ENCODE results near the gene PLD4.
A peak's percentile ranks its signal among the peaks of the same experiment; 100 is the strongest.

PLD4 gene

DNA sequence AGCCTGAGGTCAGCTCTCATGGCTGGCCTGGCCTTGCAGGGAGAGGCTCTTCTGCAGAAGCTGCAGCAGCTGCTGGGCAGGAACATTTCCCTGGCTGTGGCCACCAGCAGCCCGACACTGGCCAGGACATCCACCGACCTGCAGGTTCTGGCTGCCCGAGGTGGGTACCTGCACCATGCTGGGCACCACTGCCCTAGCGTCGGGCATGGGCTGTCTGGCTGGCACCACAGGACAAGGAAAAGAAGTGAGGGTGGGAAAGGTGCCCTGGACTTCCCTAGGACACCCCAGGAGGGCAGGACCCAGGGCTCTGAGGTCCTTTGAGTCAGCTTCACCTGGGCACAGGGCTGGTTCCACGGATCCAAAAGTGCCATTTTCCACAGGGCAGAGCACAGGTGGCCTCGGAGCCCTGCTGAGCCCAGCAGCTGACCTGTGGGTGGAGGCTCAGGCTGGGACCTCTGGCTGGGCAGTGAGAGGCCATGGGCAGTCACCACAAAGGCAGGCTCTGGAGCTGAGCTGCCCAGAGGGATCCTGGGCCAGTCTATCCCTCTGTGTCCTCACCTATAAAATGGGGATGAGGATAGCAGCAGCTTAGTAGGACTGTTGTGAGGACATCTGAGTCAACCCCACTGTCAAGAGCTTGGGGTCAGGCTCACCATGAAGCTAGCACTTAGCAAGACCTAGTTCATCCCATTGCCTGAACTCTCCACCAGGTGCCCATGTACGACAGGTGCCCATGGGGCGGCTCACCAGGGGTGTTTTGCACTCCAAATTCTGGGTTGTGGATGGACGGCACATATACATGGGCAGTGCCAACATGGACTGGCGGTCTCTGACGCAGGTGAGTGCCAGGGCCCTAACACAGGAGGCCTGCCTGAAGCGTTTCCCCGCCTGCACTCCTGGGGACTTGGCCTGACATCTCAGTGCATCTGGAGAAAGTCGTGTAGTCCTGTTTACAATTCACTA lies 4.9 kb downstream of the PLD4 start:
- DNase-seq, result no peak

DNA sequence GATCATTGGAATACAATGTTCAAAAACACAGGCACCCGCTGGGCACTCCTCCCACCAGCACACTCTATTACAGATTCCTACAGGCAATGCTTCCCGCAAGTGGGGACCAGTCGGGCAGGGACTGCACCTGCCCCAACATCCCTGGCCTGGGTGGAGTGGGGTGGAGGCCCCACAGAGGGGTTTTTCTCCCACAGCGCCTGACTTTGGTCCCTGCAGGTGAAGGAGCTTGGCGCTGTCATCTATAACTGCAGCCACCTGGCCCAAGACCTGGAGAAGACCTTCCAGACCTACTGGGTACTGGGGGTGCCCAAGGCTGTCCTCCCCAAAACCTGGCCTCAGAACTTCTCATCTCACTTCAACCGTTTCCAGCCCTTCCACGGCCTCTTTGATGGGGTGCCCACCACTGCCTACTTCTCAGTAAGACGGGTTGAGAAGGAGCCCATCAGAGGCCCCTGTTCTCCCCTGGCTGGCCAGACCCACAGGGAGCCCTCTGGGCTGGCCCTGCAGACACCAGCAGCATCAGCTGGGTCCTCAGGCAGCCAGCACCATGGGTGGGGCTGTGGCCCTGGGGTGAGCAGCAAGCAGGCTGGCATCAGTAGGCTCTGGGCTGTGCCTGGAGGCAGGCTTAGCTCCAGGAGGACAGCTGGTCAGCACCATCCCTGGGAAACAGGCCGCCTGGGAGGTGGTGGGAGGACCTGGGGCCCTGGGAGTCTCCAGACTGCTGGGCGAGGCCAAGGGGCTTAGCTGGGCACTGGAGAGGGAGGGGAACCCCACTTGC lies 6.0 kb downstream of the PLD4 start:
- no peak for DNase-seq

DNA sequence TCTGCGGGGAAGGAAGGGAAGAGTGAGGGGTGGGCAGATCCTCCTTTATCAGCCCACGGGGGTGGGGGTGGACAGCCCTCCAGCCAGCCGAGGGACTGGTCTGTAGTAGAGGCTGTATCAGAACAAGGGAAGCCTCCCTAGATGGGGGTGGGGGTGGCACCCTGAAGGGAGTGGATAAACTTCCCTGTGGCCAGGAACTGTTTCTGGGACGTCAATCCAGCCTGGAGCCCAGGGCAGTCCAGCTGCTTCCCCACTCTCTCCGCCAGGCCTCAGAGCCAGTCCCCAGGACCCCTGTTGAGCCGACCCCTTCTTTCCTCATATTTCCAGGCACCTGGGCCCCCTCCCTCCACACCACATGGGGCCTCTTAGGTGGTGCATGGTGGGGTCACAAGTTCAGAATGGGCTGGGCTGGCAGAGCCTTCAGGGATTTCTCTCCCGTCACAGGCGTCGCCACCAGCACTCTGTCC lies 6.7 kb downstream of the PLD4 start:
- no peak for DNase-seq

- DNase-seq, result no peak
These were observed 7.3 kb downstream of the PLD4 start for GRCh38 chr14:104931771-104932675.

GRCh38 chr14:104932676-104933631 lies 8.3 kb downstream of the PLD4 start:
- peak; percentile 71 for DNase-seq

GRCh38 chr14:104933746-104934733 lies 9.4 kb downstream of the PLD4 start:
- no peak for DNase-seq

DNA sequence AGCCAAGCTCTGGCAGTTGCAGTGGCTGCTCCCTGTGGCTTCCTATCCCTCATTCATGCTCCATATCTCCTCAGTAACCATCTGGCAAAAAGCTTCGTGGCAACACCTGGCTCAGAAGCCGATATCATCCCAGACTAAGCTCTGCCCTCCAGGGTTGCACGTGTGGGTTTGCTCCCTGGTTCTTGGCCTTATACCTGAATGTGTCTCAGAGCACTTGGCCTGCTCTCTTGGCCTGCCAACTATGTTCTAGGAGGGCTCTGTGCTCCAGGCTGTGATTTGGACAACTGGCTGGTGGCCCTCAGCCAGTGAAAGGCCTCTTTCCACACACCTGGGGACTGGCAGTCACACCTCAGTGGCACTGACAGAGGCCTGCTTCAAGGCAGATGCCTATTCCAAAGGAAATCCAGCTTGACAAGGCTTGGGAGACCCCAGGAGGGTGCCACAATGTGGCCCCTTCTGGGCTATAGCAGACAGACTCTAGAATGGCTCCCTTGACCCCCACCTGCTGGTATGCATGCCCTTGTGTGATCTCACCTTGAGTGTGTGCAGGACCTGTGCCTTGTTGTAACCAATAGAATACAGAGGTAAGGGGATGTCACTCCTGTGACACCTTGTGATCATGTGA lies 10.5 kb downstream of the PLD4 start:
- DNase-seq, result no peak

DNA sequence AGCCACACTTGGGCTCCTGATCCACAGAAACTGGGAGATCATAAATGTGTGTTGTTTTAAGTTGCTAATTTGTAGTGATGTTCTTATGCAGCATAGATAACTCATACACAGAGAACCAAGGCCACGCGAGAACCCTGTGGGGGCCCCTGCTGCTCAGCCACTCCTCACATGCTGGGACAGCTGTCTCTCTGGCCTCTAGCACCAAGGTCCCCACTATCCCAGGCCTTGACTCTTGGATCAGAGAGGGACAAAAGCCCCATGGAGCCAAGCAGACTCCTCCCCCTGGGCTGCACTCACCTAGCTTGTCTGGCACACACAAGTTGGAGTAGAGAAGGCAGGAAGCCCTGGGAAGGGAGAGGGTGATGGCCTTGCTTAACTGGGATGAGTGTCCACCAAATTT lies 11.3 kb downstream of the PLD4 start:
- DNase-seq, result no peak

GRCh38 chr14:104936361-104937155 lies 11.9 kb downstream of the PLD4 start:
- no peak for DNase-seq

GRCh38 chr14:104937161-104937560 lies 12.5 kb downstream of the PLD4 start:
- no peak for DNase-seq

GRCh38 chr14:104937694-104938365 lies 13.2 kb downstream of the PLD4 start:
- DNase-seq, result no peak

DNA sequence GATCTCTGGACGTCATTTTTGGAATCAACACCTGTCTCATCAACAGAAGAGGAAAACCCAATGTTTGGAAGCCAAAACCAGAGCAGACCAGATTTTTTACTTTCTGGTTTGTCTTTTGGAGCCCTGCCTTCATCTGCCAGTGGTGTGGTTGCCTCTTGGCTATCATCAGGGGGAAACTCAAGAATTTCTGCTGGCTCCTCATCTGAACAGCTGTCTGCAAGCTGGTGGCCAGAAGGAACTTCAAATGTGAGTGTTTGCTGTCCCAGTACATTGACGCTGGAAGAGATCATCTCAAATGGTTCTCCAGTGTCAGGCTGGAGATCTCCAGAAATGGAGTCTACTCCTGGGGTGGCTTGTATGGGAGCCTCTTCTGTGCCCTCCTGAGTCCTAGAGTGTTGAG lies 13.8 kb downstream of the PLD4 start:
- no peak for DNase-seq

DNA sequence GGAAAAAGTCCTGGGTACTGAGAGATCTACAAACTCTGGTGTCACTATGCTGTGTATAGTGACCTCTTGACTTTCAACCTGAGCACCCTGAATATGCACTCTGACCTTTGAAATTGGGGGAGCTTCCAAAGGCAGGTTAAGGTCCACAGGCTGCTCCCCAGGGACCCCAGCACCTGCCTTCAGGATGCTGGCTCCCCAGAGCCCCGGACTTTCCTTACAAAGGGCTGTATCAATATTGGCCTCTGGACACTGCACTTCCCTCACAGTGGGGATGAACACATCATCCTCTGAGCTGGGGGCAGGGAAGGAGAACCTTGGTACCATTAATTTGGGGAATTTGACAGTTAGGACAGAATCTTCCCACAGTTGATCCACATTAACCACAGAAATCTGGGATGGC lies 14.3 kb downstream of the PLD4 start:
- DNase-seq, result no peak

GRCh38 chr14:104939666-104940410 lies 15.2 kb downstream of the PLD4 start:
- no peak for DNase-seq

DNA sequence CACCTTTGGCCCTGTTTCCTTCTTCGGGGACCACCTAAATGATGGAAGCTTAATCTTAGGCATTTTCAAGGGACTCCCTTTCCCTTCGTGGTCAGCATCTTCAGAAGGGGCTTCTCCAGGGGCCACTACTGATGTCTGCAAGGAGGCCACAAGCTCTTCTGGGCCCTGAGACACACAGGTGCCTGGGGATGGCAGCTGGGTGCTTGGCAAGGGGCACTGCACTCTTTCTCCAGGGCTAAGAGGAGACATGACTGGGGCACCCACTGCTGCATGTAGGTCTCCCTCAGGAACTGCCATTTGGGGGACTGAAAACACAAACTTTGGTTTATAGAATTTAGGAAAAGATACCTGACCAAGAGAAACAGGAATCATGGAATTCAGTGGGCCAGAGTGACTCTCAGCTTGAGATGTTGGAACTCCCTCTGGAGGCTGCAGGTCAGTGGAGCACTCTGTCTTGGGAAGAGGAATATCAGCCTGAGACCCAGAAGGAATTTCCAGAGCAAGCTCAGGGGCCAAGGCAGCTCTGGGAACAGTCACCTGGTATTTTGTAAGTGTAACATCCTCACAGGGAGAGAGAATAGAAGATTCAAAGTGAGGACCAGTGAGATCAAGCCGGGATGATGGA lies 16.0 kb downstream of the PLD4 start:
- DNase-seq, result no peak

DNA sequence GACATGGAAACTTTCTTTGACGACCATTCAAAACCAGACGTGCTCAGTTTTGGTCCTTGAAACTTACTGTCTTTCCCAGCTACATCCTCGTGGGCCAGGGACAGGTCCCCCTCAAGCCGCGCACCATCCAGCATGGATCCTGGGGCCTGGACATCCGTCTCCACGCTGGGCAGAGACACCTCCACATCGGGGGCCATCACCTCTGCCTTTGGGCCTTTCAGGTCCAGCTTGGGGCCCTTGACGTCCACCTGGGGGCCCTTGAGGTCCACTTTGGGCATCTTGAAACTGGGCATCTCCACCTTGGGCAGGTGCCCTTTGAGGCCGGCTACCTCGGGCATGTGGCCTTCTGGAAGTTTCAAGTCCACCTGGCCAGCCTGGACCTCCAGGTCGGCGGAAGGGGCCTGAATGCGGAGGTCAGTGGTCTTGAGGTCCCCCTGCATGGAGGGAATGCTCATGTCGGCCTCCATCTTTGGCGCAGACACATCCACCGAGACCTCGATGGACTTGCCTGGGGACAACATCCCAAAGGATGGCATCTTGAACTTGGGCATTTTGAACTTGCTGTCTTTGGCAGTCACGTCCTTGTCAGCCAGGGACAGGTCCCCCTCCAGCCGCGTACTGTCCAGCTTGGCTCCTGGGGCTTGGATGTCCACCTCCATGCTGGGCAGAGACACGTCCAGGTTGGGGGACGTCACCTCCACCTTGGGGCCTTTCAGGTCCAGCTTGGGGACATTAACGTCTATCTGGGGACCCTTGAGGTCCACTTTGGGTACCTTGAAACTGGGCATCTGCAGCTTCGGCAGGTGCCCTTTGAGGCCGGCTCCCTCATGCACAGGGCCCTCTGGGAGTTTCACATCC lies 17.1 kb downstream of the PLD4 start:
- DNase-seq, result no peak
